ENCODE measurements around the gene KAT2B.
A peak's percentile ranks its signal among the peaks of the same experiment; 100 is the strongest.

The KAT2B gene

DNA sequence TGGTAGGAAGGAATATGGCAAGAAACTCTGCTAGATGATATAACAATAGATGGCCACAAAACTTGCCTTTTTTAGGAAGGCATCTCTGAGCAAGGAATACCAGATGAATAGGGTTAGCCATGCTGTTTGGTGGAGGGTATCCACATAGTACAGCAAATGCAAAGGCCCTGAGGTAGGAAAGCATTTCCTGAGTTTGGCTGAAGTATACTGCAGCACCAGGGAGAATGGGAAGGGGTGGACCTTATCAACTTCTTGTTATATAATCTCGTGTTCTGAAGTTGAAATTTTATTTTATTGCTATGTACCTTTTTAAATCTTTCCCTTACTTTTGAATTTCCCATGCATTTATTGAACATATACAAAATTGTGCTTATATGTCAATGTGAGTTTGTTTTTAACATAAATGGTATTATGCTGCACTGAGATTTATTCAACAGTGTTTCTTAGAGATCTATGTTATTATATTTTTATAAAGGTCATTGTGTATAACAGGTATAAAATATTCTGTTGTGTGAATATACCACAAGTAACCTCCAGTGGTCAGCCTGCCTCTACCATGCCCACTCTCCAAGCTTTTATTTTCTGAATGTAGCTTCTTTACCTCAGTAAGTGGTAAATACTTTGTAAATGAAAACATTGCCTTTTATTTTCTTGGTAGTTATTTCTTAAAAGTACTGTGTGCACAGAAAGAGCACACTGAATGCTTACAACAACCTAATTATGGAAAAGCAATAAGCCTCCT, 2.8 kb upstream of the KAT2B start:
- no peak overlapping the region for H4K8ac ChIP-seq (ENCODE audit: low read length)
- H3K9ac ChIP-seq (ENCODE audit: low read length), result no peak overlapping the region
- no peak overlapping the region for H2BK15ac ChIP-seq (ENCODE audit: low read depth, poor library complexity, severe bottlenecking)
- H2BK120ac ChIP-seq (ENCODE audit: low read depth, low read length), result no peak overlapping the region
- H2AFZ ChIP-seq (ENCODE audit: low read depth, low read length), result no peak overlapping the region
- H3K27me3 ChIP-seq (ENCODE audit: control insufficient read depth in 1 of 2, insufficient read depth in 1 of 2, low read length in 2 of 2), result no peaks in the 10 kb centered on the region
- no peak overlapping the region for H3K4me3 ChIP-seq (ENCODE audit: insufficient read depth in 1 of 2, low read depth in 1 of 2, low read length in 2 of 2)
- no CpG with 5 or more reads among the region's 1 CpG for WGBS
- H4K91ac ChIP-seq (ENCODE audit: low read length), result no peak overlapping the region
- H3K23ac ChIP-seq (ENCODE audit: low read length in 2 of 2), result no peak overlapping the region
- no peak overlapping the region for H3K18ac ChIP-seq (ENCODE audit: low read depth in 1 of 2, low read length in 2 of 2)
- no peak overlapping the region for H3K4ac ChIP-seq (ENCODE audit: low read depth in 1 of 2, low read length in 2 of 2)
- H2BK12ac ChIP-seq (ENCODE audit: low read length in 2 of 2), result no peak overlapping the region
- H2AK5ac ChIP-seq (ENCODE audit: low read length, severe bottlenecking), result no peak overlapping the region
- no peak overlapping the region for H2BK5ac ChIP-seq (ENCODE audit: low read depth, low read length, poor library complexity, severe bottlenecking)
- H3K14ac ChIP-seq (ENCODE audit: low read length in 2 of 2), result no peak overlapping the region
- peaks cover 6% of the 10 kb centered on the region for H3K4me1 ChIP-seq (ENCODE audit: control insufficient read depth, insufficient read depth, low read depth, low read length)
- peaks cover 3% of the 10 kb centered on the region for H3K79me1 ChIP-seq (replicated peaks; ENCODE audit: low read length, poor library complexity, severe bottlenecking)
- no peaks in the 10 kb centered on the region for H3K36me3 ChIP-seq (ENCODE audit: control insufficient read depth in 1 of 2, insufficient read depth in 2 of 2, low read depth in 1 of 2, low read length in 2 of 2)
- H3K9me3 ChIP-seq (ENCODE audit: control insufficient read depth, low read length), result no peaks in the 10 kb centered on the region
- H3K27ac ChIP-seq (ENCODE audit: low read length, poor library complexity, severe bottlenecking), result no peak overlapping the region
- H3K4me2 ChIP-seq (ENCODE audit: low read length, poor library complexity, severe bottlenecking), result no peak overlapping the region
- DNase-seq, result no peak

DNA sequence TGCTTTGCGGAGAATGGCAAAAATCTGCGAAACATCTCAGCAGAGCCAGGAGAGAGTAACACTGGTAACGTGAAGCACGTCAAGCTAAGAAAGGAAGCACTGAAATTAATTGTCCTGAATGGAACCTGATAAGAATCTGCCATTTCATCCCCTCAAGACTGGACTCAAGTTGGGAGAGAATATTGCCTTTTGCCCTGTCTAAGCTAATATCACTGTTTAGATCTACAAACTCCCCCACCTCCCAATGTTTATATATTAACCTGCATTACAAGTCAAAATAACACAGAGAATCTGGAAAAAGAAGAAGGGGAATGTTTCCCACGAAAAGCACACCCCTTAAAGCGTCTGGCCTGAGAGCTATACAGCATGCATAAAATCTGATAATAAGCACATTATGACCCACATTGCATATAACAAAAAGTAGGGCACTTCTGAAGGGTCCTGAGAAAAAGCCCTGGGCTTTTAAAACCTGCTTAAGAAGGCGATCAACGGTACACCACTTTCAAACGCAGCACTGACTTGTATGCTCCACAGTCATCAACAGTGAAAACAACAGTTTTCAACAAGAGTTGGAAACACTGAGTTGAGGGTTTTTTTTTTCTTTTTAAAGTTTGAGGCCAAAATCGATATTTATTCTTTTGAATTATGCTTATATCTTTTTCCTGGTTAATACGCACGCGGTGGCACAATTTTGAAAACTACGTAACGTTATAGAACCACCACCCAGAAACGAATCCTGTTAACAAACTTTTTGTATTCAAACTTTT, 1.4 kb upstream of the KAT2B start:
- Histone ChIP-seq H4K91ac (ENCODE audit: low read length) (no peak overlapping the region), H4K8ac (ENCODE audit: low read length) (no peak overlapping the region)
- 66% methylated on average over 16 of the region's 16 CpGs for WGBS

DNA sequence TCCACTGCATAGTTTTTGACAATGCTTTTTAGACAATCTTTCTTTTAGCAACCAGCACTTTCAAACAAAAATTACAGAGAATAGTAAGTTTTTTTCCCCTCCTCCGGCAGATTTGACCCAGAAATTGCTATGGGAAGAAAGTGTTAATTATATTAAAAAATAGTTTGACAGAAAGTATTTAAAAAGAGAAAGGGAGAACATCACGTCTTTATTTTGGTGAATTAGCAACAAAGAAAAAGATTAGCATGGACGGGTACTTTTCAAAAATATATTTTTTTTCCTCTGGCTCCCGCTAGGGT, 831 bp upstream of the KAT2B start:
- DNase-seq, result no peak
- Histone ChIP-seq H2AK5ac (ENCODE audit: low read length, severe bottlenecking) (no peak overlapping the region), H2BK15ac (ENCODE audit: low read depth, poor library complexity, severe bottlenecking) (no peak overlapping the region), H3K27ac (ENCODE audit: low read length, poor library complexity, severe bottlenecking) (peak overlapping the region; percentile 47), H3K9me3 (ENCODE audit: control insufficient read depth, low read length) (no peaks in the 10 kb centered on the region), H2AFZ (ENCODE audit: low read depth, low read length) (no peak overlapping the region), H3K9ac (ENCODE audit: low read length) (peak overlapping the region; percentile 80), H2BK120ac (ENCODE audit: low read depth, low read length) (no peak overlapping the region), H3K36me3 (ENCODE audit: control insufficient read depth in 1 of 2, insufficient read depth in 2 of 2, low read depth in 1 of 2, low read length in 2 of 2) (no peaks in the 10 kb centered on the region), H3K18ac (ENCODE audit: low read depth in 1 of 2, low read length in 2 of 2) (no peak overlapping the region), H4K8ac (ENCODE audit: low read length) (no peak overlapping the region), H2BK5ac (ENCODE audit: low read depth, low read length, poor library complexity, severe bottlenecking) (no peak overlapping the region), H3K4me3 (ENCODE audit: insufficient read depth in 1 of 2, low read depth in 1 of 2, low read length in 2 of 2) (peak overlapping the region; percentile 79 to 90), H3K27me3 (ENCODE audit: control insufficient read depth in 1 of 2, insufficient read depth in 1 of 2, low read length in 2 of 2) (no peaks in the 10 kb centered on the region), H2BK12ac (ENCODE audit: low read length in 2 of 2) (no peak overlapping the region), H3K4me2 (ENCODE audit: low read length, poor library complexity, severe bottlenecking) (peak overlapping the region; percentile 37), H3K79me1 (replicated peaks; ENCODE audit: low read length, poor library complexity, severe bottlenecking) (peaks cover 14% of the 10 kb centered on the region), H4K91ac (ENCODE audit: low read length) (no peak overlapping the region), H3K23ac (ENCODE audit: low read length in 2 of 2) (no peak overlapping the region), H3K14ac (ENCODE audit: low read length in 2 of 2) (no peak overlapping the region), H3K4me1 (ENCODE audit: control insufficient read depth, insufficient read depth, low read depth, low read length) (peaks cover 10% of the 10 kb centered on the region), H3K4ac (ENCODE audit: low read depth in 1 of 2, low read length in 2 of 2) (no peak overlapping the region)
- WGBS, result 20% methylated on average over 4 of the region's 4 CpGs

More for the DNA sequence above, 1.4 kb upstream of the KAT2B start:
- no peak overlapping the region for H3K4ac ChIP-seq (ENCODE audit: low read depth in 1 of 2, low read length in 2 of 2)
- H3K4me3 ChIP-seq (ENCODE audit: insufficient read depth in 1 of 2, low read depth in 1 of 2, low read length in 2 of 2), result peak overlapping the region in 1 of 2 experiments; percentile 79
- H2BK120ac ChIP-seq (ENCODE audit: low read depth, low read length), result no peak overlapping the region
- no peak for DNase-seq
- no peak overlapping the region for H2AK5ac ChIP-seq (ENCODE audit: low read length, severe bottlenecking)
- no peak overlapping the region for H2BK5ac ChIP-seq (ENCODE audit: low read depth, low read length, poor library complexity, severe bottlenecking)
- peaks cover 12% of the 10 kb centered on the region for H3K79me1 ChIP-seq (replicated peaks; ENCODE audit: low read length, poor library complexity, severe bottlenecking)
- no peaks in the 10 kb centered on the region for H3K9me3 ChIP-seq (ENCODE audit: control insufficient read depth, low read length)
- H3K27me3 ChIP-seq (ENCODE audit: control insufficient read depth in 1 of 2, insufficient read depth in 1 of 2, low read length in 2 of 2), result no peaks in the 10 kb centered on the region
- no peaks in the 10 kb centered on the region for H3K36me3 ChIP-seq (ENCODE audit: control insufficient read depth in 1 of 2, insufficient read depth in 2 of 2, low read depth in 1 of 2, low read length in 2 of 2)
- peaks cover 10% of the 10 kb centered on the region for H3K4me1 ChIP-seq (ENCODE audit: control insufficient read depth, insufficient read depth, low read depth, low read length)
- no peak overlapping the region for H2BK12ac ChIP-seq (ENCODE audit: low read length in 2 of 2)
- H2AFZ ChIP-seq (ENCODE audit: low read depth, low read length), result no peak overlapping the region
- H3K18ac ChIP-seq (ENCODE audit: low read depth in 1 of 2, low read length in 2 of 2), result no peak overlapping the region
- no peak overlapping the region for H2BK15ac ChIP-seq (ENCODE audit: low read depth, poor library complexity, severe bottlenecking)
- H3K23ac ChIP-seq (ENCODE audit: low read length in 2 of 2), result no peak overlapping the region
- H3K27ac ChIP-seq (ENCODE audit: low read length, poor library complexity, severe bottlenecking), result no peak overlapping the region
- H3K4me2 ChIP-seq (ENCODE audit: low read length, poor library complexity, severe bottlenecking), result peak overlapping the region; percentile 54
- no peak overlapping the region for H3K14ac ChIP-seq (ENCODE audit: low read length in 2 of 2)
- H3K9ac ChIP-seq (ENCODE audit: low read length), result peak overlapping the region; percentile 80

DNA sequence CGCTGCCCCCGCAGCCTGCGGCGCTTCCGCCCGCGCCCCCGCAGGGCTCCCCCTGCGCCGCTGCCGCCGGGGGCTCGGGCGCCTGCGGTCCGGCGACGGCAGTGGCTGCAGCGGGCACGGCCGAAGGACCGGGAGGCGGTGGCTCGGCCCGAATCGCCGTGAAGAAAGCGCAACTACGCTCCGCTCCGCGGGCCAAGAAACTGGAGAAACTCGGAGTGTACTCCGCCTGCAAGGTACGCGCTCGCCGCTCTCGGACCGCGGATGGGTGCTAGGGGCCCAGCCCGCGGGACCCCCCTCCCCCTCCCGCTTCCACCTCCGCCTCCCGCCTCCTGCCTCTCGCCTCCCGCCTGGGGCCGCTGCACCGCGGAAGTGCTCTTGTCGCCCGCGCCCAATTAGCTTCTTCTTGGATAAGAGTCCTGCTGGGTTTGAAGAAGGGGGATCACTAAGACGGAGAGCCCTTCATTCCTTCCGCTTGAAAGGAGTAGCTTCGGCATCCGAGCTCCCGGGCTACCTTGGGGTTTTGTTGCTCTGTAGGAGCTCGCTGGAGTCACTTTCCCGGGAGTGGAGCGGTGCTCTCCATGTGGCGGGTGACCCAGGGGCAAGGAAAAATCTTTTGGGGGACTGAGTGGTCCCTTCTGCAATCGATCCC, 426 bp downstream of the KAT2B start:
- no peaks in the 10 kb centered on the region for H3K36me3 ChIP-seq (ENCODE audit: control insufficient read depth in 1 of 2, insufficient read depth in 2 of 2, low read depth in 1 of 2, low read length in 2 of 2)
- H2BK15ac ChIP-seq (ENCODE audit: low read depth, poor library complexity, severe bottlenecking), result peak overlapping the region; percentile 7
- H3K23ac ChIP-seq (ENCODE audit: low read length in 2 of 2), result peak overlapping the region in 1 of 2 experiments; percentile 23
- peaks cover 10% of the 10 kb centered on the region for H3K4me1 ChIP-seq (ENCODE audit: control insufficient read depth, insufficient read depth, low read depth, low read length)
- peak overlapping the region; percentile 24 to 61 for H3K4ac ChIP-seq (ENCODE audit: low read depth in 1 of 2, low read length in 2 of 2)
- H4K91ac ChIP-seq (ENCODE audit: low read length), result peak overlapping the region; percentile 78
- H2BK12ac ChIP-seq (ENCODE audit: low read length in 2 of 2), result peak overlapping the region in 1 of 2 experiments; percentile 21
- H2AK5ac ChIP-seq (ENCODE audit: low read length, severe bottlenecking), result no peak overlapping the region
- peak overlapping the region; percentile 64 for H2BK120ac ChIP-seq (ENCODE audit: low read depth, low read length)
- no peaks in the 10 kb centered on the region for H3K27me3 ChIP-seq (ENCODE audit: control insufficient read depth in 1 of 2, insufficient read depth in 1 of 2, low read length in 2 of 2)
- H3K4me3 ChIP-seq (ENCODE audit: insufficient read depth in 1 of 2, low read depth in 1 of 2, low read length in 2 of 2), result peak overlapping the region; percentile 90
- H2BK5ac ChIP-seq (ENCODE audit: low read depth, low read length, poor library complexity, severe bottlenecking), result peak overlapping the region; percentile 33
- H3K9me3 ChIP-seq (ENCODE audit: control insufficient read depth, low read length), result no peaks in the 10 kb centered on the region
- H3K9ac ChIP-seq (ENCODE audit: low read length), result peak overlapping the region; percentile 79
- peak overlapping the region; percentile 60 for H4K8ac ChIP-seq (ENCODE audit: low read length)
- WGBS, result under 1% methylated on average over 33 of the region's 64 CpGs
- H3K4me2 ChIP-seq (ENCODE audit: low read length, poor library complexity, severe bottlenecking), result peak overlapping the region; percentile 99
- peak; percentile 86 for DNase-seq
- H2AFZ ChIP-seq (ENCODE audit: low read depth, low read length), result peak overlapping the region; percentile 80
- no peak overlapping the region for H3K14ac ChIP-seq (ENCODE audit: low read length in 2 of 2)
- peak overlapping the region; percentile 40 to 94 for H3K18ac ChIP-seq (ENCODE audit: low read depth in 1 of 2, low read length in 2 of 2)
- peak overlapping the region; percentile 60 for H3K27ac ChIP-seq (ENCODE audit: low read length, poor library complexity, severe bottlenecking)
- H3K79me1 ChIP-seq (replicated peaks; ENCODE audit: low read length, poor library complexity, severe bottlenecking), result peaks cover 18% of the 10 kb centered on the region
